HG03432 (cell line): Measurements from ENCODE around the gene MTMR11.
"Not testable (repeated sequence)": the region's sequence is repeated elsewhere in the genome, so short reads cannot be mapped to it uniquely, and the experiment has no call there.

ENCODE experiments used
- ATAC-seq: cut with Tn5 transposase; IDR thresholded peaks from one replicate; pipeline ENCODE4 v1.9.1; 2021; ENCODE audit warnings: mild to moderate bottlenecking, moderate library complexity; ENCODE audit not compliant: unreplicated experiment

MTMR11 gene

GRCh38 chr1:149903836-149904491, 32.7 kb downstream of the MTMR11 start:
- no peak for ATAC-seq

GRCh38 chr1:149899460-149900284, 37.0 kb downstream of the MTMR11 start, which contains the start of gene BOLA1:
Gene BOLA1, plus strand, starts transcription at chr1:149899568. Its CDS starts 492 bp downstream, at chr1:149900060.
- peak; percentile 97 for ATAC-seq

GRCh38 chr1:149896575-149896974, 40.1 kb downstream of the MTMR11 start:
- ATAC-seq, result no peak

- ATAC-seq, result no peak
Observed at GRCh38 chr1:149888999-149889289, 47.7 kb downstream of the MTMR11 start.

GRCh38 chr1:149888247-149888998, 48.3 kb downstream of the MTMR11 start:
- ATAC-seq, result peak; percentile 34

DNA sequence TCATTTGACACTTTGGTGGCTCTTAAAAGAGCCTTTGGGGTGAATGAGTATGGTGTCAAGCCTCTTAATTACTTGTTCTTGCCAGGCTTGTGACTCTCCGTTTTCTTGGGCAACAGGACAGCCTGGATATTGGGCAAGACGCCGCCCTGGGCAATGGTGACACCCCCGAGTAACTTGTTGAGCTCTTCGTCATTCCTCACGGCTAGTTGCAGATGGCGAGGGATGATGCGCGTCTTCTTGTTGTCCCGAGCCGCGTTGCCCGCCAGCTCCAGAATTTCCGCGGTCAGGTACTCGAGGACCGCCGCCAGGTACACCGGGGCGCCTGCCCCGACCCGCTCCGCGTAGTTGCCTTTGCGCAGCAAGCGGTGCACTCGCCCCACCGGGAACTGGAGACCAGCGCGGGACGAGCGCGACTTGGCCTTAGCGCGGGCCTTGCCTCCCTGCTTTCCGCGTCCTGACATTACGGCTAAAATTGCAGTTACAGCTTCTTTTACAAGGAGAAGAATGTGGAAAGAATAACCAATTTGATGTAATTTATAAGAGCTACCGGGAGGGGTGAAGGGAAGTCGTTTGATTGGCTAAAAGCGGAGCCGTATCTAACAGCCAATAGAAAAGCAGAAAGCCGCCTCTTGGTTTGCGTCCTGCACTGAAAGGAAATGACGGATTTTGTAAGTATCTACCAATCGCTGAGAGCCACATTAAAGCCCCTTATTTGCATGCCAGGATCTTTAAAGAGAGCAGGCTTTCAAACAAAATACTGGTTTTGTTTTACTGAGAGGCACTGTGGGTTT, 49.0 kb downstream of the MTMR11 start:
- peak; percentile 42 for ATAC-seq

- not testable (repeated sequence) for ATAC-seq
Observed at GRCh38 chr1:149887196-149887455, 49.6 kb downstream of the MTMR11 start.

- ATAC-seq, result peak; percentile 55
Observed at GRCh38 chr1:149886396-149887195, 50.1 kb downstream of the MTMR11 start.

DNA sequence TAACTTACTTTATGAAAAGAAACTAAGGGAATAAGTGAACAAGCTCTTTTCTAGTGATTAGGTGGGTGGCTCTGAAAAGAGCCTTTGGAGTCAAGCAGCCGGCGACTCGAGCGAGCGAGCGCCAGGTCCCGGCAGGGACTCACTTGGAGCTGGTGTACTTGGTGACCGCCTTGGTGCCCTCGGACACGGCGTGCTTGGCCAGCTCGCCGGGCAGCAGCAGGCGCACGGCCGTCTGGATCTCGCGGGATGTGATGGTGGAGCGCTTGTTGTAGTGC, 50.6 kb downstream of the MTMR11 start:
- not testable (repeated sequence) for ATAC-seq

GRCh38 chr1:149885339-149886120, 51.1 kb downstream of the MTMR11 start:
- ATAC-seq, result peak; percentile 8

DNA sequence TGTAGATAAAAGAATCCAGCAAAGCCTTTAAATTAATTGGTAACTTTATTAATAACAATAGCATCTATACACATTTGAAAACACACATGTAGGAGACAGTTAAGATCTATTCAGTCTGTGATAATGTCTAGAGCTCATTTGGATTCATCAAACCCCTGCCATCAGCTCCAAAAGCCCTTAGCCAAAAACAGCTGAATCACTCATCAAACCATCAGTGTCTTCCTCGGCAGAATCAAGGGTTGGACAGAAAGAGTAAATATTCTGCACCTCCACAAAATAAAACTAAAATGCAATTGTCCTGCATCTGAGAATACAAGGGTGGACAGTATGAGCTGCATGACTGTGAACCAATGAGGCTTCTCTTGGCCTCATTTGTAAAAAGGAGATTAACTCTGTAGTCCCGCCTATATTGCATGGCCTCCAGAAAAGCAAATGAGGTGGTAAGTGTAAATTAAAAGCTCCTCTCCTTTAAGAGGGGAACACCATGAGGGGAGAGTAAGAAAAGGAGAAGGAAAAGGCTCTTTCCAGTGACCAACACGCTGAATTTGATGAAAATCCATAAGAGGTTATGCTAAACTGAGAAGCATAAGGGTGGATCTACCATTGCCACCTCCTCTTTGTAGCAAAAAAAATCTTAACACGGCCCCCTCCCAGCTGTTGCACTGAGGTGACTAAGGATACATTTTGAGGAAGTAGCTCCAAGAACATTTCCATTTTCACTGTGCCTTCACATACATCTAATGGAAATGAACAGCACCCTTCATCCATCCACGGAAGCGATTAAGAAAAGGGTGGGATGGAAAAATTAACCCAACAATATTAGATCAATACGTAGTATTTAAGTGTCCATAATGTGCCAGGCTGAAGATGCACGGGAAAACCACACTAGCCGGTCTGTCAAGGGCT, 52.0 kb downstream of the MTMR11 start:
- no peak for ATAC-seq

GRCh38 chr1:149883598-149884247, 53.0 kb downstream of the MTMR11 start:
- ATAC-seq, result no peak

DNA sequence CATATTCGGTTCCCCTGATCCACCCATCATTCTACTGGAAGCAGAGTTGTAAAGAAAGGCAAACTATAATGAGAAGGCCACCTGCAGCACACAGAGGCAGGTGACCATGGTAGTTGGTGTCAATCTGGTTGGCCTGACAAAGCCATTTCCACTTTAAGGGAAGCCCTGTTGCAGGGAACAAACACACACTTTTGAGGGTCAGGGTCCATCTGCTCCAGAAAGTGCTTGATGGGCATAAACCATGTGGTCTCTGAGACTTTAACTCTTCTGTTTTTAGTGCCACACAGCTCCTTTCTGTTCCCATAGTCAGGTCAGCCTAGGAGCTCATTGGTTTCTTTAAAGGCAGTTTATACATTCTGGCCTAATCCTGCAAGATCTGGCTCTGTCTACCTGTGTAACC, 54.8 kb downstream of the MTMR11 start:
- ATAC-seq, result no peak

DNA sequence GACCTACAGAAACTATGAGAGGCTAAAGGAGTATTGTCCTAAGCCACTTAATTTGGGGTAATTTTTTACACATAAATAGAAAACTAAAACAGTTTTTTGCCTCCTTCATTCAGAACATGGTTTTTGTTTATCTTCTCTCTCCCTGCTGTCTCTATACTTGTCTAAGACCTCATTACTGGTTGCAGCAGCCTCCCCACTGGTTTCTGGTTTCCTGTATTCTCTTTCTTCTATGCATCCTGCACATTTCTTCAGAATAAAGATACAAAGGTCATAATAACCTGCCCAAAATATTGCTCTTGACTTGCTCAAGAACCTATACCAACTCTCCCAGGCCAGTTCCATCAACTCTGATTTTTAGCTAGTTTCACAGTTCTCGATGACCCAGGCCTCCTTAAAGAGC, 57.1 kb downstream of the MTMR11 start:
- no peak for ATAC-seq
